IMR-90 (cell line): ENCODE results near the gene ALG11. TPM values are rescaled to one million over a fixed set of nuclear protein-coding genes. Genes with fewer than 3 reads are reported as not detected.

Experiments used
- ATAC-seq: fragments of 200-7000 bp; cut with Tn5 transposase; 2 replicates; pipeline ENCODE4 v1.9.1; 2020; ENCODE audit warnings: low read depth, mild to moderate bottlenecking, moderate library complexity
- BruUV-seq: library from RNA; stranded (reverse); fragments of 400-500 nt; replicated peaks from 2 replicates; lab custom pipeline; 2021; lab: Mats Ljungman, UMichigan
- CTCF ChIA-PET: fragments of 300-600 bp; formaldehyde crosslinking; extraction: SDS; loops from one replicate; lab custom pipeline; 2021; ENCODE audit warnings: antibody characterized with exemption; lab: Yijun Ruan, JAX
- POLR2A ChIA-PET: fragments of 300-600 bp; sonication (Branson Sonifier 250); formaldehyde crosslinking; loops from one replicate; lab custom pipeline; 2022; ENCODE audit warnings: antibody characterized with exemption; ENCODE audit not compliant: unreplicated experiment; lab: Charles Lee
- DNase-seq: peaks from one replicate; pipeline ENCODE4 v3.0.0; 2013
- H2AFZ ChIP-seq: replicated peaks from 2 replicates; pipeline ENCODE3; 2013; ENCODE audit warnings: low read length, mild to moderate bottlenecking; ENCODE audit not compliant: poor library complexity
- H2AK5ac ChIP-seq: 2 replicates; pipeline ENCODE4 v1.6.1; 2013; ENCODE audit warnings: low read depth, low read length, inconsistent platforms
- H2AK9ac ChIP-seq: replicated peaks from 2 replicates; pipeline ENCODE3; 2013; ENCODE audit warnings: mild to moderate bottlenecking, low read depth, low read length, moderate library complexity; ENCODE audit not compliant: poor library complexity
- H2BK120ac ChIP-seq: 2 replicates; pipeline ENCODE4 v1.6.1; 2013; ENCODE audit warnings: low read depth, low read length, inconsistent platforms
- H2BK15ac ChIP-seq: 3 replicates; pipeline ENCODE4 v1.6.1; 2013; ENCODE audit warnings: low read depth, low read length, inconsistent platforms
- H2BK20ac ChIP-seq: 2 replicates; pipeline ENCODE4 v1.6.1; 2013; ENCODE audit warnings: low read depth, mild to moderate bottlenecking, inconsistent platforms, low read length, moderate library complexity
- H2BK5ac ChIP-seq: 2 replicates; pipeline ENCODE4 v1.6.1; 2013; ENCODE audit warnings: mild to moderate bottlenecking, low read depth, low read length, inconsistent platforms; ENCODE audit not compliant: poor library complexity, severe bottlenecking
- H3K14ac ChIP-seq: replicated peaks from 2 replicates; pipeline ENCODE4 v1.6.1; 2013; ENCODE audit warnings: low read depth, low read length, inconsistent platforms
- H3K18ac ChIP-seq: 2 replicates; pipeline ENCODE4 v1.6.1; 2013; ENCODE audit warnings: low read depth, low read length, control low read depth
- H3K23ac ChIP-seq: 2 replicates; pipeline ENCODE4 v1.6.1; 2013; ENCODE audit warnings: low read depth, low read length, inconsistent platforms
- H3K27ac ChIP-seq: 2 replicates; pipeline ENCODE4 v1.5.1; 2013; ENCODE audit warnings: mild to moderate bottlenecking, control low read depth, low read length; ENCODE audit not compliant: insufficient read depth
- H3K27me3 ChIP-seq: 2 replicates; pipeline ENCODE4 v1.6.1; 2013; ENCODE audit warnings: low read length; ENCODE audit not compliant: control insufficient read depth, insufficient read depth
- H3K36me3 ChIP-seq: 2 replicates; pipeline ENCODE4 v1.6.1; 2013; ENCODE audit warnings: low read length, mixed read lengths; ENCODE audit not compliant: control insufficient read depth, insufficient read depth
- H3K4ac ChIP-seq: 2 replicates; pipeline ENCODE4 v1.6.1; 2013; ENCODE audit warnings: low read depth, low read length, inconsistent platforms
- H3K4me1 ChIP-seq: 2 replicates; pipeline ENCODE4 v1.6.1; 2013; ENCODE audit warnings: low read length, mixed read lengths; ENCODE audit not compliant: control insufficient read depth, insufficient read depth
- H3K4me2 ChIP-seq: 2 replicates; pipeline ENCODE4 v1.6.1; 2013; ENCODE audit warnings: low read depth, mild to moderate bottlenecking, control low read depth, low read length, moderate library complexity
- H3K4me3 ChIP-seq: 2 replicates; pipeline ENCODE4 v1.5.1; 2013; ENCODE audit warnings: low read depth, mild to moderate bottlenecking, control low read depth, low read length, moderate library complexity; ENCODE audit not compliant: insufficient read depth
- H3K56ac ChIP-seq: 2 replicates; pipeline ENCODE4 v1.6.1; 2013; ENCODE audit warnings: low read length, inconsistent platforms; ENCODE audit not compliant: insufficient read depth; ENCODE audit errors: extremely low read depth
- H3K79me1 ChIP-seq, 2 experiments: 2 replicates each; pipeline ENCODE4 v1.6.1; 2013; ENCODE audit warnings: low read length in 2 of 2, inconsistent platforms in 1 of 2, low read depth in 1 of 2
- H3K9ac ChIP-seq: 2 replicates; pipeline ENCODE4 v1.6.1; 2013; ENCODE audit warnings: low read depth, low read length, control low read depth
- H3K9me1 ChIP-seq: 2 replicates; pipeline ENCODE4 v1.6.1; 2013; ENCODE audit warnings: low read length, inconsistent platforms; ENCODE audit not compliant: insufficient read depth
- H3K9me3 ChIP-seq: 2 replicates; pipeline ENCODE4 v1.6.1; 2013; ENCODE audit warnings: low read length; ENCODE audit not compliant: control insufficient read depth, insufficient read depth
- H4K20me1 ChIP-seq: 2 replicates; pipeline ENCODE4 v1.6.1; 2013; ENCODE audit warnings: low read length, inconsistent platforms; ENCODE audit not compliant: insufficient read depth
- H4K5ac ChIP-seq: 2 replicates; pipeline ENCODE4 v1.6.1; 2013; ENCODE audit warnings: mild to moderate bottlenecking, low read depth, low read length, control low read depth
- H4K8ac ChIP-seq, 2 experiments: 2 replicates each; pipeline ENCODE4 v1.6.1; 2013; ENCODE audit warnings: low read depth in 2 of 2, low read length in 2 of 2, control low read depth in 1 of 2, inconsistent platforms in 1 of 2
- H4K91ac ChIP-seq: 2 replicates; pipeline ENCODE4 v1.6.1; 2013; ENCODE audit warnings: low read depth, low read length, inconsistent platforms; ENCODE audit not compliant: insufficient read depth
- BHLHE40 ChIP-seq: fragments of 150-350 bp; IDR thresholded peaks from 2 replicates; pipeline ENCODE4 v1.6.1; 2016; ENCODE audit warnings: mild to moderate bottlenecking, low read depth, low read length
- CHD1 ChIP-seq: IDR thresholded peaks from 2 replicates; pipeline ENCODE4 v1.6.1; 2012; ENCODE audit warnings: low read depth, low read length, improper control_type of control experiment
- FOS ChIP-seq: fragments of 150-350 bp; IDR thresholded peaks from 2 replicates; pipeline ENCODE4 v1.6.1; 2016; ENCODE audit warnings: low read depth, low read length
- MAFK ChIP-seq: IDR thresholded peaks from 2 replicates; pipeline ENCODE4 v1.6.1; 2012; ENCODE audit warnings: low read depth, low read length, improper control_type of control experiment
- MAZ ChIP-seq: IDR thresholded peaks from 2 replicates; pipeline ENCODE4 v1.6.1; 2012; ENCODE audit warnings: low read depth, mild to moderate bottlenecking, low read length, improper control_type of control experiment, moderate library complexity, borderline replicate concordance
- MXI1 ChIP-seq: IDR thresholded peaks from 2 replicates; pipeline ENCODE4 v1.6.1; 2012; ENCODE audit warnings: low read depth, mild to moderate bottlenecking, low read length, moderate library complexity, borderline replicate concordance
- NFE2L2 ChIP-seq: fragments of 150-350 bp; IDR thresholded peaks from 2 replicates; pipeline ENCODE4 v1.6.1; 2016; ENCODE audit warnings: low read depth, mild to moderate bottlenecking, low read length
- POLR2A ChIP-seq: IDR thresholded peaks from 2 replicates; pipeline ENCODE4 v1.6.1; 2012; ENCODE audit warnings: mild to moderate bottlenecking, low read depth, low read length
- RAD21 ChIP-seq: IDR thresholded peaks from 2 replicates; pipeline ENCODE4 v1.6.1; 2012; ENCODE audit warnings: low read length, improper control_type of control experiment
- RCOR1 ChIP-seq: IDR thresholded peaks from 2 replicates; pipeline ENCODE4 v1.6.1; 2012; ENCODE audit warnings: mild to moderate bottlenecking, low read length, improper control_type of control experiment; ENCODE audit not compliant: insufficient replicate concordance
- RFX5 ChIP-seq: IDR thresholded peaks from 2 replicates; pipeline ENCODE4 v1.8.0; 2012; ENCODE audit warnings: low read depth, mild to moderate bottlenecking, low read length, moderate library complexity
- USF2 ChIP-seq: fragments of 150-350 bp; IDR thresholded peaks from 2 replicates; pipeline ENCODE4 v1.6.1; 2017; ENCODE audit warnings: mild to moderate bottlenecking, antibody characterized with exemption, low read length, low read depth
- WGBS, 2 experiments: methylation state at CpG; one replicate each; pipeline versions ENCODE4 v1.1.5 to v1.1.7; 2013; ENCODE audit warnings: missing lambda C conversion rate in 2 of 2; ENCODE audit not compliant: insufficient read length in 1 of 2; ENCODE audit errors: extremely low coverage in 2 of 2; 5-methylcytosine and 5-hydroxymethylcytosine counted together
- dilution Hi-C: fragments of 300-500 bp; cut with HindIII; formaldehyde crosslinking; loops from one replicate; pipeline ENCODE4 v1.14.3; 2018; ENCODE audit warnings: low sequenced_read_pairs; ENCODE audit not compliant: unreplicated experiment
- in situ Hi-C: fragments of 300-500 bp; cut with MboI; formaldehyde crosslinking; loops from 3 replicates; pipeline ENCODE4 v1.14.3; 2019; ENCODE audit warnings: low sequenced_read_pairs, inconsistent platforms, mixed read lengths
- intact Hi-C: fragments of 100-400 bp; cut with micrococcal nuclease; formaldehyde crosslinking; loops from 2 replicates; pipeline ENCODE4 v1.10.0; 2022
- polyA plus RNA-seq, 3 experiments: library from polyadenylated mRNA; depleted of rRNA; stranded (reverse); fragments of >200 nt; gene quantifications; 2 replicates each; pipeline ENCODE4 v1.2.3, GENCODE V29; 2012; ENCODE audit warnings: low replicate concordance in 1 of 3
- total RNA-seq: library from RNA; depleted of rRNA; stranded (reverse); fragments of >200 nt; gene quantifications from 2 replicates; pipeline ENCODE4 v1.2.3, GENCODE V29; 2012
- TF ChIP-seq, protein P1 (sequence below): conservative IDR thresholded peaks from 2 replicates; pipeline ENCODE4 v1.5.1; 2012; ENCODE audit warnings: mild to moderate bottlenecking, low read depth, low read length, improper control_type of control experiment

ALG11 gene
- total and polyA plus RNA-seq, 2 of the 4 experiments (the other 2 are of a cell fraction), result 10.0 to 12.7 TPM

DNA sequence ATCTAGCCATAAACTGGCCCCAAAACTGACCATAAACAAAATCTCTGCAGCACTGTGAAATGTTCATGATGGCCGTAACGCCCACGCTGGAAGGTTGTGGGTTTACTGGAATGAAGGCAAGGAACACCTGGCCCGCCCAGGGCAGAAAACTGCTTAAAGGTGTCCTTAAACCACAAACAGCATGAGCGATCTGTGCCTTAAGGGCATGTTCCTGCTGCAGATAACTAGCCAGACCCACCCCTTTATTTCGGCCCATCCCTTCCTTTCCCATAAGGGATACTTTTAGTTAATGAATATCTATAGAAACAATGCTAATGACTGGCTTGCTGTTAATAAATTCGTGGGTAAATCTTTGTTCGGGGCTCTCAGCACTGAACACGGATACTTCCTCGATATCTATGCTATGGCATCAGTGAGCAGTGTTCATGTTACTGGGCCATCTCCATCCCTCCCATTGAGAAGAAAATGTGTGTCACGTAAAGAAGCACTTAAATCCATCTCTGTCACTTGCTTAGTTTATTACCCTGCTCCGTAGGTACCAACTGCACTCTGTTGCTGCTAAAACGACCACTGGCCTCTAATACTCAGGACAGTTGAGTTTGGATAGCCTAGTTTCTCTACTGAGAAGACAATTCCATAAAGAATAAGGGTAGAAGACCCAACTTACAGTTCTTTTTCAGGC is 6.2 kb upstream of the ALG11 start:
- Histone ChIP-seq H3K23ac (no peak overlapping the region), H4K20me1 (peaks cover 4% of the 10 kb centered on the region; the same call in 1 of the 2 replicates), H3K27ac (no peak overlapping the region), H3K9me3 (no peaks in the 10 kb centered on the region), H2AK9ac (no peak overlapping the region), H4K91ac (no peak overlapping the region), H3K4me3 (no peak overlapping the region), H3K4me2 (no peak overlapping the region), H4K5ac (no peak overlapping the region), H3K9ac (no peak overlapping the region), H2BK15ac (no peak overlapping the region), H2BK20ac (no peak overlapping the region), H3K79me1 (no peaks in the 10 kb centered on the region; a peak in 1 of 4 replicates), H2AK5ac (no peak overlapping the region), H3K27me3 (peaks cover 14% of the 10 kb centered on the region), H3K56ac (no peak overlapping the region), H4K8ac (no peak overlapping the region), H2AFZ (no peak overlapping the region), H3K18ac (no peak overlapping the region), H2BK5ac (no peak overlapping the region), H3K4me1 (no peaks in the 10 kb centered on the region), H3K4ac (no peak overlapping the region), H3K9me1 (peaks cover 2% of the 10 kb centered on the region; the same call in 1 of the 2 replicates), H3K36me3 (no peaks in the 10 kb centered on the region), H2BK120ac (no peak overlapping the region), H3K14ac (no peak overlapping the region)
- TF ChIP-seq RFX5 (no peak), RCOR1 (no peak), MAZ (no peak), MXI1 (no peak), CHD1 (no peak), BHLHE40 (no peak), MAFK (no peak), FOS (no peak), USF2 (no peak), POLR2A (no peak), RAD21 (no peak), NFE2L2 (no peak)
- TF ChIP-seq, protein P1, sequence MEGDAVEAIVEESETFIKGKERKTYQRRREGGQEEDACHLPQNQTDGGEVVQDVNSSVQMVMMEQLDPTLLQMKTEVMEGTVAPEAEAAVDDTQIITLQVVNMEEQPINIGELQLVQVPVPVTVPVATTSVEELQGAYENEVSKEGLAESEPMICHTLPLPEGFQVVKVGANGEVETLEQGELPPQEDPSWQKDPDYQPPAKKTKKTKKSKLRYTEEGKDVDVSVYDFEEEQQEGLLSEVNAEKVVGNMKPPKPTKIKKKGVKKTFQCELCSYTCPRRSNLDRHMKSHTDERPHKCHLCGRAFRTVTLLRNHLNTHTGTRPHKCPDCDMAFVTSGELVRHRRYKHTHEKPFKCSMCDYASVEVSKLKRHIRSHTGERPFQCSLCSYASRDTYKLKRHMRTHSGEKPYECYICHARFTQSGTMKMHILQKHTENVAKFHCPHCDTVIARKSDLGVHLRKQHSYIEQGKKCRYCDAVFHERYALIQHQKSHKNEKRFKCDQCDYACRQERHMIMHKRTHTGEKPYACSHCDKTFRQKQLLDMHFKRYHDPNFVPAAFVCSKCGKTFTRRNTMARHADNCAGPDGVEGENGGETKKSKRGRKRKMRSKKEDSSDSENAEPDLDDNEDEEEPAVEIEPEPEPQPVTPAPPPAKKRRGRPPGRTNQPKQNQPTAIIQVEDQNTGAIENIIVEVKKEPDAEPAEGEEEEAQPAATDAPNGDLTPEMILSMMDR, result no peak
- DNase-seq (no peak), ATAC-seq (no peak)
- 80% methylated on average over 1 of the region's 13 CpGs; no CpG with 5 or more reads in 1 of the 2 experiments for WGBS, 2 experiments
- ChIA-PET POLR2A (no interaction called here), CTCF (no interaction called here)
- intact Hi-C loops, result no loop called here
- no TSS peak for BruUV-seq
- in situ Hi-C loops, result loop anchor here (25.0 kb wide), 1 partner anchor 456 kb away; the partner anchor contains the start of genes CKAP2 and VPS36
- dilution Hi-C loops, result no loop called here
